Natural killer cell (primary cell): ENCODE measurements around the gene BMPR1A. TPM values are rescaled to one million over a fixed set of nuclear protein-coding genes. Genes with fewer than 3 reads are reported as not detected.

Source experiments
- ATAC-seq, 3 donors: fragments of 150-1000 bp in 2 of 3; fragments of 200-7000 bp in 1 of 3; cut with Tn5 transposase; 1 replicate in 1 of 3; 2 replicates in 2 of 3; pipeline ENCODE4 v1.10.0; 2021; ENCODE audit warnings: mild to moderate bottlenecking in 2 of 3, moderate library complexity in 2 of 3
- DNase-seq, 2 donors: peaks; one replicate each; pipeline versions ENCODE4 v3.0.0 to v3.0.0-alpha.2; 2013 to 2021; ENCODE audit warnings: mixed read lengths in 1 of 2
- H3K27ac ChIP-seq: one replicate; pipeline ENCODE4 v1.5.1; 2013; ENCODE audit warnings: mild to moderate bottlenecking, low read length
- H3K27me3 ChIP-seq: one replicate; pipeline ENCODE4 v1.6.1; 2013; ENCODE audit warnings: low read length; ENCODE audit not compliant: control insufficient read depth, insufficient read depth
- H3K36me3 ChIP-seq: one replicate; pipeline ENCODE4 v1.6.1; 2013; ENCODE audit warnings: low read length; ENCODE audit not compliant: control insufficient read depth, insufficient read depth
- H3K4me1 ChIP-seq: one replicate; pipeline ENCODE4 v1.6.1; 2013; ENCODE audit warnings: low read length; ENCODE audit not compliant: control insufficient read depth, insufficient read depth
- H3K4me3 ChIP-seq: one replicate; pipeline ENCODE4 v1.5.1; 2013; ENCODE audit warnings: low read length
- H3K9me3 ChIP-seq: one replicate; pipeline ENCODE4 v1.6.1; 2013; ENCODE audit warnings: low read length; ENCODE audit not compliant: control insufficient read depth, insufficient read depth
- H3K27ac Mint-ChIP-seq, 2 donors: one replicate each; pipeline ENCODE4 v1.8.0; 2022; ENCODE audit warnings: mild to moderate bottlenecking in 2 of 2, mixed read lengths in 2 of 2, moderate library complexity in 1 of 2
- H3K27me3 Mint-ChIP-seq, 2 donors: one replicate each; pipeline ENCODE4 v1.8.0; 2022; ENCODE audit warnings: low read depth in 2 of 2, mixed read lengths in 2 of 2
- H3K36me3 Mint-ChIP-seq: one replicate; pipeline ENCODE4 v1.8.0; 2022; ENCODE audit warnings: mixed read lengths
- H3K4me1 Mint-ChIP-seq, 2 donors: one replicate each; pipeline ENCODE4 v1.8.0; 2022; ENCODE audit warnings: mixed read lengths in 2 of 2
- H3K4me3 Mint-ChIP-seq: one replicate; pipeline ENCODE4 v1.8.0; 2022; ENCODE audit warnings: mild to moderate bottlenecking, moderate library complexity, mixed read lengths
- H3K9me3 Mint-ChIP-seq, 2 donors: one replicate each; pipeline ENCODE4 v1.8.0; 2022; ENCODE audit warnings: mixed read lengths in 2 of 2
- WGBS: methylation state at CpG from one replicate; pipeline ENCODE4 v1.1.7; 2013; ENCODE audit warnings: missing lambda C conversion rate; ENCODE audit not compliant: insufficient coverage; 5-methylcytosine and 5-hydroxymethylcytosine counted together
- intact Hi-C: fragments of 100-400 bp; cut with micrococcal nuclease; formaldehyde crosslinking; loops from one replicate; pipeline ENCODE4 v1.14.2; 2022
- total RNA-seq, 4 donors: library from RNA; stranded (reverse); fragments of 120-200 nt in 1 of 4; gene quantifications; one replicate each; pipeline versions ENCODE4 v1.2.3 to v1.2.4, GENCODE V29; 2013 to 2022
- TF ChIP-seq, protein P1 (sequence below): fragments of 200-600 bp; IDR thresholded peaks from one replicate; pipeline ENCODE4 v1.8.0; 2022; ENCODE audit warnings: antibody characterized with exemption

BMPR1A gene
- total RNA-seq, 3 donors from 2014 or later (not counting 1 experiment from before 2014, with no cell fraction given): 5.5 to 8.1 (median 7.7) TPM

DNA sequence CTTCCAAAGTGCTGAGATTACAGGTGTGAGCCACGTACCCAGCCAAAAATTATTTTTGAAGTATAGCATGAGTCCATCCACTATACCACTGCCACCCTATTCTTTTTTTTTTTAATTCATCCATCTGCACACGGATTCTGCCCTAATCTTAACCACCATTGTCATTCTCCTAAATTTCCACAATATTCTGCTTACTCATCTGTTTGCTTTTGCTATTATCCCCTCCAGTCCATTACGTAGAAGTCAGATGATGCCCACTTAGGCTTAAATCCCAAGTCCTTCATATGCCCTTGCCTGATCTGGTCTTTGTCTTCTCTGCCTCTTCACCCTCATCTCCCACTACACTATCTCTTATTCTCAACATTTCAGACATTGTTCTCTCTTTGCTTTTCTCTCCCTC lies 114.3 kb downstream of the BMPR1A start:
- H3K27ac ChIP-seq: no peak overlapping the region
- no peaks in the 10 kb centered on the region for H3K4me1 ChIP-seq
- 88% methylated on average over 3 of the region's 3 CpGs for WGBS
- TF ChIP-seq, protein P1, sequence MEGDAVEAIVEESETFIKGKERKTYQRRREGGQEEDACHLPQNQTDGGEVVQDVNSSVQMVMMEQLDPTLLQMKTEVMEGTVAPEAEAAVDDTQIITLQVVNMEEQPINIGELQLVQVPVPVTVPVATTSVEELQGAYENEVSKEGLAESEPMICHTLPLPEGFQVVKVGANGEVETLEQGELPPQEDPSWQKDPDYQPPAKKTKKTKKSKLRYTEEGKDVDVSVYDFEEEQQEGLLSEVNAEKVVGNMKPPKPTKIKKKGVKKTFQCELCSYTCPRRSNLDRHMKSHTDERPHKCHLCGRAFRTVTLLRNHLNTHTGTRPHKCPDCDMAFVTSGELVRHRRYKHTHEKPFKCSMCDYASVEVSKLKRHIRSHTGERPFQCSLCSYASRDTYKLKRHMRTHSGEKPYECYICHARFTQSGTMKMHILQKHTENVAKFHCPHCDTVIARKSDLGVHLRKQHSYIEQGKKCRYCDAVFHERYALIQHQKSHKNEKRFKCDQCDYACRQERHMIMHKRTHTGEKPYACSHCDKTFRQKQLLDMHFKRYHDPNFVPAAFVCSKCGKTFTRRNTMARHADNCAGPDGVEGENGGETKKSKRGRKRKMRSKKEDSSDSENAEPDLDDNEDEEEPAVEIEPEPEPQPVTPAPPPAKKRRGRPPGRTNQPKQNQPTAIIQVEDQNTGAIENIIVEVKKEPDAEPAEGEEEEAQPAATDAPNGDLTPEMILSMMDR: no peak
- no peak overlapping the region for H3K4me3 ChIP-seq
- no peaks in the 10 kb centered on the region for H3K27me3 ChIP-seq
- Mint-ChIP-seq H3K27me3 (no peaks in the 10 kb centered on the region), H3K4me3 (no peak overlapping the region), H3K4me1 (no peaks in the 10 kb centered on the region), H3K36me3 (no peaks in the 10 kb centered on the region), H3K27ac (no peak overlapping the region), H3K9me3 (no peaks in the 10 kb centered on the region)
- intact Hi-C loops: no loop called here
- H3K9me3 ChIP-seq: no peaks in the 10 kb centered on the region
- DNase-seq (no peak), ATAC-seq (no peak)
- no peaks in the 10 kb centered on the region for H3K36me3 ChIP-seq

DNA sequence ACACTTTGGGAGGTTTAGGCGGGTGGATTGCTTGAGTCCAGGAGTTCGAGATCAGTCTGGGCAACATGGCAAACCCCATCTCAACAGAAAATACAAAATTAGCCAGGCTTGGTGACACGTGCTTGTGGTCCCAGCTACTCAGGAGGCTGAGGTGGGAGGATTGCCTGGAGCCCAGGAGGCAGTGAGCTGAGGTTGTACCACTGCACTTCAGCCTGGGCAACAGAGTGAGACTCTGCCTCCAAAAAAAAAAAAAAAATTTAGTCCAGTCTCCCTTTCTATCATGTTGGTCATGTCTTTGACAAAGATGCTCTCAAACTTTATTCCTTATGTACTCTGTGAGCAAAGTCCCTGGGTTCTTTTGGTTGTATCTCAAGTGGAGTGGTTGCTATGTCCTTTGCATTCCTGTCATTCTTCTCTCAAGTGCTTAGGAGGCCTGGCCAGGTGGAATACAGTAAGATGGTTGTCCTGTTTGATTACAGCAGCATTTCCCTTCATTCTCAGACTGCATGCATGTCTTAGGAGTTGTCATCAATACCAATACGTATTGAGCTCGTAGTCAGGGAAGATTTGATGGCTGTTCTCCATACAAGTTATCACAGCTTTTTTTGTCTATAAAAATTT lies 115.3 kb downstream of the BMPR1A start:
- H3K9me3 ChIP-seq: no peaks in the 10 kb centered on the region
- no peaks in the 10 kb centered on the region for H3K4me1 ChIP-seq
- H3K27ac Mint-ChIP-seq: no peak overlapping the region
- no peaks in the 10 kb centered on the region for H3K9me3 Mint-ChIP-seq
- 91% methylated on average over 5 of the region's 5 CpGs for WGBS
- no peak overlapping the region for H3K4me3 ChIP-seq
- DNase-seq (no peak), ATAC-seq (no peak)
- H3K27me3 Mint-ChIP-seq: no peaks in the 10 kb centered on the region
- no peaks in the 10 kb centered on the region for H3K36me3 ChIP-seq
- no peaks in the 10 kb centered on the region for H3K36me3 Mint-ChIP-seq
- H3K27ac ChIP-seq: no peak overlapping the region
- no peaks in the 10 kb centered on the region for H3K4me1 Mint-ChIP-seq
- H3K27me3 ChIP-seq: no peaks in the 10 kb centered on the region
- no peak overlapping the region for H3K4me3 Mint-ChIP-seq
- intact Hi-C loops: no loop called here
- TF ChIP-seq, protein P1: no peak

DNA sequence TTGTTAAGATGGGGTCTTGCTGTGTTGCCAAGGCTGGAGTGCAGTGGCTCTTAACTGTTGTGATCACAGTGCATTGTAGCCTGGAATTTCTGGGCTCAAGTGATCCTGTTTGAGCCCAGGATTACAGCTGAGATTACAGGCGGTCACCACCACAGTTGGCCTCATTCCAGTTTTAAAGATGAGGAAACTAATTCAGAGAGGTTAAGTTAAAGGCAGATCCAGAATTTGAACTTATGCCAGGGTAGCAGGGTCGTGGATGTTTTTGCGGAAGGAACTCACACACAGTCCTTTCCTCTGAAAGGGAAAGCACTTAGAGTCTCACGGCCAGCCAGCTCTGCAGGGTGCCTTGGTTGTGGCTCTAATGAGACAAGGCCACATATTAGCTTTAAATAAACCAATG lies 116.3 kb downstream of the BMPR1A start:
- H3K4me3 ChIP-seq: no peak overlapping the region
- TF ChIP-seq, protein P1: no peak
- no peaks in the 10 kb centered on the region for H3K9me3 Mint-ChIP-seq
- ATAC-seq (no peak), DNase-seq (no peak)
- H3K9me3 ChIP-seq: no peaks in the 10 kb centered on the region
- 45% methylated on average over 4 of the region's 4 CpGs for WGBS
- no peaks in the 10 kb centered on the region for H3K27me3 Mint-ChIP-seq
- H3K27me3 ChIP-seq: no peaks in the 10 kb centered on the region
- intact Hi-C loops: no loop called here
- no peaks in the 10 kb centered on the region for H3K36me3 Mint-ChIP-seq
- no peak overlapping the region for H3K27ac Mint-ChIP-seq
- no peaks in the 10 kb centered on the region for H3K4me1 Mint-ChIP-seq
- no peaks in the 10 kb centered on the region for H3K4me1 ChIP-seq
- H3K4me3 Mint-ChIP-seq: no peak overlapping the region
- H3K36me3 ChIP-seq: no peaks in the 10 kb centered on the region
- H3K27ac ChIP-seq: no peak overlapping the region

DNA sequence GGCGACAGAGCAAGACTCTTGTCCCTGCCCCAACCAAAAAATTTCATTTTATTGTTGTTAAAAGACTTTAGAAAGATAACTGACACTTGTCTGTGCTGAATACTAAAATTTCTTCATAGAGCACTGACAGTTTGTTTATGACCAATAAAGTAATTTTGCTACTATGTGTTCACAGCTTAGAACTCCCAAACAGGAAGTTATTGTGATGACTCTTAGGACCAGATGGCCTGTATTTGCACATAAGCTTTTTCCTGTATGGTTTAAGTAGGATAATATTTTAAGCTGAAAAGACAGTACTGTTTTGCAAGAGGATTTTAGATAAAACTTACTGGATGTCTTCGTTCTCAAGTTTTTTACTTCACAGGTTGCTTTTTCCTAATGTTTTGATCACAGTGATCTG lies 120.3 kb downstream of the BMPR1A start:
- Histone ChIP-seq H3K36me3 (no peaks in the 10 kb centered on the region), H3K27ac (no peak overlapping the region), H3K4me1 (no peaks in the 10 kb centered on the region), H3K4me3 (no peak overlapping the region), H3K9me3 (no peaks in the 10 kb centered on the region), H3K27me3 (no peaks in the 10 kb centered on the region)
- Mint-ChIP-seq H3K36me3 (no peaks in the 10 kb centered on the region), H3K27ac (no peak overlapping the region), H3K9me3 (no peaks in the 10 kb centered on the region), H3K4me1 (peaks cover 7 to 14% of the 10 kb centered on the region in 2 donors), H3K4me3 (no peak overlapping the region), H3K27me3 (no peaks in the 10 kb centered on the region)
- DNase-seq (no peak), ATAC-seq (no peak)
- TF ChIP-seq, protein P1: no peak
- WGBS: 75% methylated on average over 1 of the region's 2 CpGs
- intact Hi-C loops: no loop called here
